Measurements from ENCODE around the gene TECTB. TPM values are rescaled to one million over a fixed set of nuclear protein-coding genes. Genes with fewer than 3 reads are reported as not detected.
A peak's percentile ranks its signal among the peaks of the same experiment; 100 is the strongest.

The TECTB gene
- total RNA-seq, 3 donors from 2014 or later = not detected

GRCh38 chr10:112303528-112303927 lies 20.3 kb downstream of the TECTB start:
- TF ChIP-seq, protein P1, sequence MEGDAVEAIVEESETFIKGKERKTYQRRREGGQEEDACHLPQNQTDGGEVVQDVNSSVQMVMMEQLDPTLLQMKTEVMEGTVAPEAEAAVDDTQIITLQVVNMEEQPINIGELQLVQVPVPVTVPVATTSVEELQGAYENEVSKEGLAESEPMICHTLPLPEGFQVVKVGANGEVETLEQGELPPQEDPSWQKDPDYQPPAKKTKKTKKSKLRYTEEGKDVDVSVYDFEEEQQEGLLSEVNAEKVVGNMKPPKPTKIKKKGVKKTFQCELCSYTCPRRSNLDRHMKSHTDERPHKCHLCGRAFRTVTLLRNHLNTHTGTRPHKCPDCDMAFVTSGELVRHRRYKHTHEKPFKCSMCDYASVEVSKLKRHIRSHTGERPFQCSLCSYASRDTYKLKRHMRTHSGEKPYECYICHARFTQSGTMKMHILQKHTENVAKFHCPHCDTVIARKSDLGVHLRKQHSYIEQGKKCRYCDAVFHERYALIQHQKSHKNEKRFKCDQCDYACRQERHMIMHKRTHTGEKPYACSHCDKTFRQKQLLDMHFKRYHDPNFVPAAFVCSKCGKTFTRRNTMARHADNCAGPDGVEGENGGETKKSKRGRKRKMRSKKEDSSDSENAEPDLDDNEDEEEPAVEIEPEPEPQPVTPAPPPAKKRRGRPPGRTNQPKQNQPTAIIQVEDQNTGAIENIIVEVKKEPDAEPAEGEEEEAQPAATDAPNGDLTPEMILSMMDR (IDR thresholded peaks at IDR 0.05) = no peak
- TF ChIP-seq POLR2A (IDR thresholded peaks at IDR 0.05) (no peak), POLR2AphosphoS5 (IDR thresholded peaks at IDR 0.05) (no peak)
- H3K27me3 ChIP-seq = no peaks in the 10 kb centered on the region
- no peaks in the 10 kb centered on the region for H3K36me3 ChIP-seq
- H3K9me3 ChIP-seq = no peaks in the 10 kb centered on the region
- no peaks in the 10 kb centered on the region for H3K4me1 ChIP-seq
- H3K4me3 ChIP-seq = no peak overlapping the region
- no peak overlapping the region for H3K27ac ChIP-seq
- DNase-seq (ENCODE audit: low spot score in 2 of 2) = no peak
- intact Hi-C loops (cut with DNase I; ENCODE audit: low total_unique reads) = loop anchor here (1.0 kb wide), 1 partner anchor 30 kb away; no protein-coding TSS in a partner anchor

DNA sequence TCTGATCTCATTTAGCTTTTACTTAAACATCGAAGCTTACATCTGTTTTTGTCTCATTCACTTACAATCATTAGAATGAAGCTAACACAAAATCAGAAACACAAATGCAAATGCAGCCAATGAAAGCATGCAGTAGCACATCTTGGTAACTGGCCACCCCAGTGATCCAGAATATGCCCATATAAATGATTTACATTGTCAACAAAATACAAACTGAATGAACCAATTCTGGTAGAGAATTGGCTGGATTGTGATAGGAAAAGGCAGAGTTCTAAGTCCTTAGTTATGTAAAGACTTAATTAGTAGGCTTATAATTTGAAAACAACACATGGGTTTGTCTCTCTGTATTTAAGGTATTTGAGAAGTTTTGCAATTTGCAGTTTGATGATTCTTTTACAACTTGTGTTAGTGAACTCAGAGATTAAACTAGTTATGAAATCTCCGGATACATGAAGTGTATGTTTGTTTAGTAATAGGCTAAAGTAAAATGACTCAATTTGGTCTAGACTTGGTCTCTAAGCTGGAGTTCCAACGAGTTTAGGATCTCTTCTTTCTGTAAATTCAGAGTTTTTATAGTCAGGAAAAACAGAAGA lies 21.2 kb downstream of the TECTB start:
- no peak overlapping the region for H3K27ac ChIP-seq
- H3K9me3 ChIP-seq = no peaks in the 10 kb centered on the region
- no peaks in the 10 kb centered on the region for H3K27me3 ChIP-seq
- H3K4me1 ChIP-seq = no peaks in the 10 kb centered on the region
- DNase-seq (ENCODE audit: low spot score in 2 of 2) = no peak
- no peak overlapping the region for H3K4me3 ChIP-seq
- no peaks in the 10 kb centered on the region for H3K36me3 ChIP-seq
- intact Hi-C loops (cut with DNase I; ENCODE audit: low total_unique reads) = no loop called here
- TF ChIP-seq, protein P1 (IDR thresholded peaks at IDR 0.05) = no peak
- TF ChIP-seq POLR2A (IDR thresholded peaks at IDR 0.05) (no peak), POLR2AphosphoS5 (IDR thresholded peaks at IDR 0.05) (no peak)

DNA sequence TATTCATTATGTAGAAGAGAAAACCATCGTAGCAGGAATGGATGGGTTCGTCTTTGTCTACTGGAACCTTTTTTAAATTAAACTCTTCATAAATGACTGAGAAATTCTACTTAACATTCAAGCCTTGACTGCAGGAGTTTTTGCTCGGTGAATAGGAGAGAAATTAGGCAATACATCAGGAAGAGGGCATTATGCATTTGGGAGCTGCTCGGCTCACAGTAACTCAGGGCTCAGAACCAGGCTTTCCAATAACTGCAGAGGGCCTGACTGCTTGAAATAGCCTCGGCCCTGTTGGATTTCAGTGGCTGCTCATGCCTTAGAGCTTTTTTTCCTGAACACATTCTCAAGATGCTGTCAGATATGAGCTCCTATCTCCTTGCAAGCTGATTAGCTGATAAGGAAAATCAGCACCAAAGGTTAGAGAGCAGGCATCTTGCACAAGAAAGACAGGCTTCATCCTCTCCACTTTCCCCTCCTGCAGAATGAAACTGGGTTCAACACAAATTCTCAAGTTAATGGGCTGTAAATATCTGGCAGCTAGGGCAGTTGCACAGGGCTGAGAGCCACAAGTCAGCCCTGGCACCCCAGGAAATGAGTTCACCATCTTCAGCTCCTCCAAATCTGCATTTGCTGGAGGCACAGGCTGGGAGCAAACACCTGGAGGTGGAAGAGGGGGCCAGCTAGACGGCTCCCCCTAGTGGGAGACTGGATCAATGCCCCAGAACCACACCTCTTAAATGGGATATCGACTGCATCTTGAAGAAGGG lies 24.3 kb downstream of the TECTB start:
- no peak for TF ChIP-seq POLR2A (IDR thresholded peaks at IDR 0.05)
- TF ChIP-seq, protein P1 (IDR thresholded peaks at IDR 0.05) = peak in 2 of 3 donors; percentile 45 to 46
- no peak for TF ChIP-seq POLR2AphosphoS5 (IDR thresholded peaks at IDR 0.05)
- H3K27me3 ChIP-seq = no peaks in the 10 kb centered on the region
- no peaks in the 10 kb centered on the region for H3K4me1 ChIP-seq
- DNase-seq (ENCODE audit: low spot score in 2 of 2) = no peak
- no peaks in the 10 kb centered on the region for H3K36me3 ChIP-seq
- no peak overlapping the region for H3K4me3 ChIP-seq
- H3K9me3 ChIP-seq = no peaks in the 10 kb centered on the region
- intact Hi-C loops (cut with DNase I; ENCODE audit: low total_unique reads) = no loop called here
- H3K27ac ChIP-seq = no peak overlapping the region

GRCh38 chr10:112308125-112308502 lies 24.9 kb downstream of the TECTB start:
- DNase-seq (ENCODE audit: low spot score in 2 of 2) = no peak
- TF ChIP-seq POLR2AphosphoS5 (IDR thresholded peaks at IDR 0.05) (no peak), POLR2A (IDR thresholded peaks at IDR 0.05) (no peak)
- TF ChIP-seq, protein P1 (IDR thresholded peaks at IDR 0.05) = no peak

GRCh38 chr10:112311481-112311880 lies 28.3 kb downstream of the TECTB start:
- no peak overlapping the region for H3K27ac ChIP-seq
- peaks cover 0 to 6% of the 10 kb centered on the region in 2 donors for H3K4me1 ChIP-seq
- TF ChIP-seq POLR2A (IDR thresholded peaks at IDR 0.05) = no peak
- no peak for TF ChIP-seq POLR2AphosphoS5 (IDR thresholded peaks at IDR 0.05)
- TF ChIP-seq, protein P1 (IDR thresholded peaks at IDR 0.05) = no peak
- H3K36me3 ChIP-seq = no peaks in the 10 kb centered on the region
- no peaks in the 10 kb centered on the region for H3K9me3 ChIP-seq
- no peak overlapping the region for H3K4me3 ChIP-seq
- no peak for DNase-seq (ENCODE audit: low spot score in 2 of 2)
- peaks cover 0 to 6% of the 10 kb centered on the region in 2 donors for H3K27me3 ChIP-seq
- intact Hi-C loops (cut with DNase I; ENCODE audit: low total_unique reads) = no loop called here

More at GRCh38 chr10:112308125-112308502, 24.9 kb downstream of the TECTB start:
- intact Hi-C loops (cut with DNase I; ENCODE audit: low total_unique reads) = no loop called here
- Histone ChIP-seq H3K4me3 (no peak overlapping the region), H3K27me3 (no peaks in the 10 kb centered on the region), H3K27ac (no peak overlapping the region), H3K9me3 (no peaks in the 10 kb centered on the region), H3K36me3 (no peaks in the 10 kb centered on the region), H3K4me1 (no peaks in the 10 kb centered on the region)
